GM19238 (cell line): ENCODE measurements around the gene C10orf90.
A peak's percentile ranks its signal among the peaks of the same experiment; 100 is the strongest.

Experiments
- DNase-seq: peaks from one replicate; pipeline ENCODE4 v3.0.0; 2011; ENCODE audit warnings: low spot score; ENCODE audit not compliant: insufficient read length

C10orf90 gene

DNA sequence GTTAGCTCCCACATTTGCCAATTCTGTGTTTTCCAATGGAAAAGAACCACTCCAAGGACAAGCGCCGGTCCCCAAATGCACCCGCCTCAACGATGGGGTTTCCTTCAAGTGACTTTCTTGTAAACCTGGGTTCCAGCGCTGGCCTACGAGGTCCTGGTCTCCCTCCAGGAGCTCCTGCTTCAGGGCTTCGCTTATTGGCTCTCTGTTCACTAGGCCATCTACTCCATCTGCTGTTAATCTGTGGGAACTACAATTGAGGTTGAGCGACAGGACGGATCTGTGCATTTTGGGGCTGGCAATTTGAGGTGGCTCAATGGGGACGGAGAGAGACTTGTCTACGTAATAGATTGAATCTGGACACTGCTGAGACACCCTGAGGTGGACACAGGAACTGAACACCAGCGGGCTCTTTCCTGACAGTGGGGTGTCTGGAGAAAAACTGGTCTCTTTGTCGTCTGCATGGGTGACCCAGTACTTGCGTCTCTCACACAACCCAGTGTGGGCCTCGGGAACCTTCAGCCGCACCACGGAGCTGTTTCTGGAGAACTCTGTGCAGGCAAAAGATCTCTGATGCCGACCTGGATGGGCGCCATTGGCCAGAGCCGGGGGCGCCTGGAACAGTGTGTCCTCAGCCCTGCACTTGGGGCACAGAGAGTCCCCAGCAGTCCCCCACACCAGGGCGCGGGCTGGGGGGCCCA is 166.3 kb downstream of the C10orf90 start:
- DNase-seq, result peak; percentile 6

DNA sequence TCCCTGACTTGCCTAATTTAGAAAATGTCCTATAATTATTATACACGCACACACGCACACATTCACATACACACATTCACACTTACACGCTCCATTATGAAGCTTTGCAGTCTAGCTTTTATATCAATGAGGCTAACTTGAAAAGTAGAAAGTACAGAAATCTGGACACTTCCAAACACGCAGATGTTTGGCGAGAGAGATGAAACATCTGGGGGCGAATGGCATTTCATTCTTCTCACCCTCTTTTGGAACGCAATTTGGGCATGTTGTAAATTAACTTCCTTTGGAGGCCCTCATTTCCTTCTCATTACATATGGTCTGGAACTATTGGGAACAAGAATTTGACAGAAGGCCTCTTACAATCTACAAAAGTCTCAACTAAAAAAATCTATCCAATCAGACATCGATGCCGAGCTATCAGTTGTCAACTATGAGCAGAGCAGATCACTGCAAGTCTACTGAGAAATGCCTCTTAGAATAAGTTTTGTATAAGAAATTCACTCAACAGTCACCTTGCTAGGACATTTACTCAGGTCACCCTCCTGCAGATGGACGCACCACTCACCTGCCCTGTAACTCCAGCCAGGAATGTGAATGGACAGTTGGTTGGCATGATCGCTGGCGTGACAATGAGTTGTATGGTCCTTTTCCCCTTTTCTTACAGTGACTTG is 167.0 kb downstream of the C10orf90 start:
- DNase-seq, result no peak

- no peak for DNase-seq
Observed at GRCh38 chr10:126502441-126502840, 168.1 kb downstream of the C10orf90 start.

DNA sequence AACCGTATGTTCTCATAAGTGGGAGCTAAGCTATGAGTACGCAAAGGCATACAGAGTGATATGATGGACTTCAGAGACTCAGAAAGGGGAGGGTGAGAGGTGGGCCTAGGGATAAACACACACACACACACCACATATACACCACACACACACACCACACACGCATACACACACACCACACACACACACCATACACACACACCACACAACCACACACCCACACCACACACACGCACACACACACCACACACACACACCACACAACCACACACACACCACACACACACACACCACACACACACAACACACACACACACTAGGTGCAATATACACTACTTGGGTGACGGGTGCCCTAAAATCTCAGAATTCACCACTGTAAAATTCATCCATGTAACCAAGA is 168.7 kb downstream of the C10orf90 start:
- no peak for DNase-seq

GRCh38 chr10:126500866-126501265 is 169.6 kb downstream of the C10orf90 start:
- no peak for DNase-seq

- DNase-seq, result no peak
Observed at GRCh38 chr10:126500185-126500584, 170.3 kb downstream of the C10orf90 start.

DNA sequence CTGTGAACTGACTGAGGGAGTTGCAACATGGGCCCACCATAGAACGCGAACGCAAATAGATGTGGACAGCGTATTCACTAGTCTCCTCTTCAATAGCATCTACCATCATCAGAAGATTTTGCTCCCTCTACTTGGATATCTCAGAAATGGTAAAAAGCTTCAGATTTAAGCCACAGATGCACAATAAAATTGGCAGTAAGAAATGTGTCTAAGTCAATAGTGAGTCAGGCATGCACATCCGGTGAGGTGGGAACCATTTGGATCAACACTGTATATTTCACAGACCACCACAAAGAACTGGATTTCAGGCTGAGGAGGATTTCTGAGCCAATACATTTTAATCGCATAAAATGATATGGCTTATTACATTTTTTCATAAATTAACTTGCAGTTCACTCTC is 170.7 kb downstream of the C10orf90 start:
- DNase-seq, result no peak

DNA sequence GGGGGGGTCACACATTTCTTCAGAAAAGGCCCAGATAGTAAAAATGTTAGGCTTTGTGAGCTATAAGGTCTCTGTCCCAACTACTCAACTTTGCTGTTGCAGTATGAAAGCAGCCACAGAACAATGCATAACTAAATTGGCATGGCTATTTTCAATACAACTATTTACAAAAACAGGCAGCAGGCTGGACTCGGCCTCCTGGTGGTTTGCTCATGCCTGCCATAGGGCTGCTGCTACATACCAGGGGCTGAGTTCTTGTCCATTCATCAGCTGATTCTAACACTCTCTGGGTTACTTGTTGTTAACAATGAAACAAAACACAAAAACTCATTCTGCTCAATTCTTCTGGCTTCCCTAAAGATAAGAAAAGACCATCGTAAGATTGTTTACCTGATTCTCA is 172.8 kb downstream of the C10orf90 start:
- DNase-seq, result no peak

GRCh38 chr10:126496771-126497545 is 173.5 kb downstream of the C10orf90 start:
- DNase-seq, result no peak

DNA sequence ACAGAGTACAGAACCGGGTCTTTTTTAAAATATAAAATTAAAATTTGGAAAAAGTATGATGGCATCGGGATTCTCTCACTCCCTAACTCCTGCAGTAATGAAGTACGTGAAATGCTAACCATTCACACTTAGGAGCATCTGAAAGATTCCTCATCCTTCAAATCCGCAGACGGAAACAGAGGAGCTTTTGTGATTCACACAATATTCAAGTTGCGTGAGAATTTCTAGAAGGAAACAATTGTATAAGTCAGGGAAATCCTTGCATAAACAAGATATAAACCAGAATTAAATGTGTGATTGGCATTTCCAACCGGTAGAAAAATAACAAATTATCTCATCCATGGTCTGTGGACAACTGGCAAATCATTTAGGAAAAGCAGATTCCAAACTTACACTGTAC is 179.0 kb downstream of the C10orf90 start:
- no peak for DNase-seq

DNA sequence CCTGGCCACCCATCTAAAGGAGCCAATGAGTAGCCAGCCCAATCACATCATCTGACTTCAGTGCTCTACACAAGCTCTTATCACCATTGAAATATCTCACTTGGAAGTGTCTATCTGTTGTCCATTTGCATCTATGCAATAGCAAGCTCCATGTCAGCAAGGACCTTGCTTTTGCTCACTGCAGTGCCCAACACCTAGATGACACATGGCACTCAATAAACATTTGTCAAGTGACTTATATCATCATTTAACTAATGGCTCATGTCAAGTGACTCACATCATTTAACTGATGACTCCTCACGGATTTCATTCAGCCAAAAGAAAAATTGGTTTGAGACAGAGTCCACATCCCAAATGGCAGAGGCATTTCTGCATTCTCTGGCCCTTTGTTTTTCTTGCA is 189.3 kb downstream of the C10orf90 start:
- DNase-seq, result no peak

DNA sequence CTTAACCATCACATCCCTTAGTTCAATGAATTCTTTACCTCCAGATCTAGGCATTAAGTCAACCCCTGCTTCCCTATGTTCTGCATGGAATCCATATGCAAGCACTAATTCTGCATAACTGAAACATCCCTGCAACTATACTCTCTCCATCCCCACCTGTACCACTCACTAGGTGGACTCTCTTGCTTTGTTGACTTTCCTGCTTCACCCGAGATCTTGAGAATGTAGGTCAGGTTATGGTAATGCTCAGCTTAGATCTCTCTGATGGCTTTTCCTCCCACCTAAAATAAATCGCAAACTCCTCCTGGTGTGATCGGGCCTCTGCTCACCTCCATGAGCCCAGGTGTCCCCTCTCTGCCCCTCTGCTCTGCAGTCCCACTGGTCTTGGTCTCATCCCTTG is 189.8 kb downstream of the C10orf90 start:
- no peak for DNase-seq

DNA sequence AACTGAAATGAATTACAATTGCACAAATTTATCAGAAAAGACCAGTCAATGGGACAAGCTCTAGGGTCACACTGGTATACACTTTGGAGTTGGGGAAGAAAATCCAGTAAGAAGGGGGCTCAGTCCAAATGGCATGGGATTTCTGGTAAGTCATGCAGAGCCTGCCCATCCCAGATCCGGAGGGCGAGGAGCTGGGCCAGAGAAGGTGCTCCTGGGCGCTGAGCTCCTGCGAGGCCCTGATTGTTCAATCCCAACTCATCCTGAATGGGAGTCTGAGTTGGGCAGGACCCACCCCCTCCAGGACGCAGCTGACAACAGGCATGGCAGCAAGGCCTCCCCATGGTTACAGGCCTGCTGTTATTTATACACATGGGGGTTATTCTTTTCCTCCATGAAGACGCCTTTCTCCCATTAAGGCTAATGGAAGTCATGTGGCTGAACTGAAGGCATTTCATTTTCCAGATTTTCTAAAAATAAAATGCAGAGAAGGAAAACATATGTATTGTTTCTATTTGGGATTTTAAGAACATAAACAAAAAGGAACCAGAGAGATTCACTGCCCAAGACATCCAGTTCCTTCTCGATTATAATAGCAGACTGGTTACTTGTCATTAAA is 191.1 kb downstream of the C10orf90 start:
- no peak for DNase-seq

- no peak for DNase-seq
Observed at GRCh38 chr10:126478546-126478945, 191.9 kb downstream of the C10orf90 start.

DNA sequence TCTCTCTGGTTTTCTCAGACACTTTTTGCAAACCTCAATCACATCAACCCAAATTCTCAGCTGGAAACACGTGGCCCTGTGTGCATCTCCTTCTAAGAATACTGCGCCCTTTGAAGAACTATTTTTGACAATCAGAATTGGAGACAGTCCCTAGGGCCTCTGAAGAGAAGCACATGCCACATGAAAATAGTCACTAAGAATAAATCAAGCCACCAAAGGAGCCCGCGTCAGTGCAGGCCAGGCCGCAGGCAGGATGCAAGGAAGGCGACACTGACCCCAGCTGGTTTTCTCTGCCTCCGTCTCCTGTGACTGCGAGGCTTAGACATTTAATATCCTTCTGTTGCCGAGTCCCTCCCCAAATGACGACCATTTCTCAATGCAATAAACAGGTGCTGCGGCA is 194.2 kb downstream of the C10orf90 start:
- no peak for DNase-seq

DNA sequence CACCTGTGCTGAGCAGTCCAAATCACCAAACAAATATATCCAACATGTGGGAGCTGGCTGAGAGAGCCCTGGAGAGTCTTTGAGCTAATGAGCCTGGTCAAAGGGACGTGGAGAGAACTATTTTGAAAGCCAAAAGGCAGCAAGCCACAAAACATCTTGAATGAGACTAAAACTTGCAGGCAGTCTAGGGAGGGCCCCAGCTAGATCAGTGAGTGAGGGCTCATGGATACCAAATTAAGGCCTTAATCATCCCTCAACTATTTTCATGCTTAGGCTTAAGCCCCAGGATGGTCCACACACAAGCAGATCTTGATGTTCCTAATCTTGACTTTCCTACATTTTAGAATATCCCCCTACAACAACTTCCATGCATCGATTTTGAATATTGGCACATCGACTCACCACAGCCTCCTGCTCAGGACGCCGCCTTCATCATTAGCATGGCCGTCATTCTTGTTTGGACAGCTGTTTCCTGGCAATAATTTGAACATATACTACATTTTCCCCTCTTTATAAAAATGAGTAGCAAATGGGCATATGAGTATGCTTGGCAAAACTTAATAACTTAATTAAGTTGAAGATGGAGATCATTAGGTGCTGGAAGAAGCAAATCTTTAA is 195.3 kb downstream of the C10orf90 start:
- DNase-seq, result no peak

- DNase-seq, result no peak
Observed at GRCh38 chr10:126474031-126474430, 196.5 kb downstream of the C10orf90 start.

DNA sequence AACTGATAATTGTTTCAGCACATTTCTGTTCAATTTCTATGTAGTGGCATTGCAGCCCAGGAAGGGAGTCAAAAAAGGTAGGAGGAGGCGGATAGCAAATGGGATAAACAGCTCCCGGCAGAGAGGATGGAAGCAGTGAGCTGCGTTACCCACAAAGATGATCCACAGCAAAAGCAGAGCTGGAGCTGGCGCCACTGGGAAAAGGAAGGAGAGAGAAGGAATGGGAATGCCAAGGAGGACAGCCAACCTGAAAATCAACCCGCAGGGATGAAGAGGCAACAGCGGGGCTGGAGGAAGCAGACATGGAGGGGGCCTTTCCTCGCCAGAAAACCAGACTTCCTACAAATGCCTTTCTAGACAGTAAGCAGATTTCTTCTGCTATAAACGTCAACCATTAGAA is 199.5 kb downstream of the C10orf90 start:
- no peak for DNase-seq

GRCh38 chr10:126469692-126470091 is 200.8 kb downstream of the C10orf90 start:
- no peak for DNase-seq

DNA sequence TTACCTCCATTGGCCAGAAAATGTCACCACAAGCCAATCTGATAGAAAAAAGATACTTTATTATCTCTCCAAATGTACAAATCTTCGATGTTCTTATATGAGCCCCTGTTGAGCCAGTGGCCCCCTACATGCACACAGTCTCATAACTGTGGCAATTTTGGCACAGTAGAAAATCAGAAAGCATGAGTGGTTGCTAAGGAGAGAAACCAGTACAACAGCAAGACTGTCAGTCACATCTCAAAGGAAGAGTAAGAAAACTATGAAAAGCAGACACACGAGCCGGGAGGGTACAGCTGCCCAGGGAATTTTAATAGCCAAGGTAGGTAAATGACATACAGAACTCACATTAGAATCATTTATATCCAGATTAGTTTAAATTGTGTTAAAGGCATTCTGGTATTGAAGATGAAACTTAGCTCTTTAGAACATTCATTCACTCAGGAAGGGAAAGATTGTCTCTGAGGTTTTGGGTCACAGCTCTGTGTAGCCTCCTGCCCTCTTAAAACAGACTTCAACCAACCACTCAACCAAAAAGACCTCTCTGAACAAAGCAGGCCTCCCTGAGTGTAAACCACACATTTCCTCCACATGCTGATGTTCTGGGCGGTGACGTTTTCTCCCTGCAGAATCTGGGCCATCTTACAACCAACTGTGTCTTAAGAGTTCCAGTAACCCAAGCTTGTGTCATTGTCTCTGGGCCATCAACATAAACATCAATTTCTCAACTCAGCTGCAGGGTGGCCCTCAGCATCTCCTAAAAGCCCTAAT is 201.4 kb downstream of the C10orf90 start:
- DNase-seq, result no peak

- no peak for DNase-seq
Observed at GRCh38 chr10:126468467-126468866, 202.0 kb downstream of the C10orf90 start.
